Epithelial cell of proximal tubule (primary cell): Measurements from ENCODE around the gene GIT2. TPM values are rescaled to one million over a fixed set of nuclear protein-coding genes. Genes with fewer than 3 reads are reported as not detected.
A peak's percentile ranks its signal among the peaks of the same experiment; 100 is the strongest.

Experiments
- DNase-seq: peaks from one replicate; pipeline ENCODE4 v3.0.0-alpha.2; 2011; ENCODE audit warnings: low read depth
- H3K4me3 ChIP-seq: 2 replicates; pipeline ENCODE4 v1.5.1; 2011; ENCODE audit warnings: low read depth, mild to moderate bottlenecking, low read length
- total RNA-seq: library from RNA; depleted of rRNA; stranded (reverse); fragments of >200 nt; gene quantifications from 2 replicates; pipeline ENCODE4 v1.2.3, GENCODE V29; 2015
- TF ChIP-seq, protein P1 (sequence below): conservative IDR thresholded peaks from 2 replicates; pipeline ENCODE4 v1.5.1; 2012; ENCODE audit warnings: low read depth, mild to moderate bottlenecking, low read length

Gene GIT2
- total RNA-seq, 1 donor from 2014 or later: 20.1 TPM

GRCh38 chr12:109880043-109880931, 115.9 kb downstream of the GIT2 start, which contains the start of gene GLTP:
Gene GLTP (minus strand): TSS chr12:109880541. CDS start chr12:109880374, 167 bp downstream.
- DNase-seq: no peak
- H3K4me3 ChIP-seq: peak within 1 kb of the TSS; percentile 73
- TF ChIP-seq, protein P1, sequence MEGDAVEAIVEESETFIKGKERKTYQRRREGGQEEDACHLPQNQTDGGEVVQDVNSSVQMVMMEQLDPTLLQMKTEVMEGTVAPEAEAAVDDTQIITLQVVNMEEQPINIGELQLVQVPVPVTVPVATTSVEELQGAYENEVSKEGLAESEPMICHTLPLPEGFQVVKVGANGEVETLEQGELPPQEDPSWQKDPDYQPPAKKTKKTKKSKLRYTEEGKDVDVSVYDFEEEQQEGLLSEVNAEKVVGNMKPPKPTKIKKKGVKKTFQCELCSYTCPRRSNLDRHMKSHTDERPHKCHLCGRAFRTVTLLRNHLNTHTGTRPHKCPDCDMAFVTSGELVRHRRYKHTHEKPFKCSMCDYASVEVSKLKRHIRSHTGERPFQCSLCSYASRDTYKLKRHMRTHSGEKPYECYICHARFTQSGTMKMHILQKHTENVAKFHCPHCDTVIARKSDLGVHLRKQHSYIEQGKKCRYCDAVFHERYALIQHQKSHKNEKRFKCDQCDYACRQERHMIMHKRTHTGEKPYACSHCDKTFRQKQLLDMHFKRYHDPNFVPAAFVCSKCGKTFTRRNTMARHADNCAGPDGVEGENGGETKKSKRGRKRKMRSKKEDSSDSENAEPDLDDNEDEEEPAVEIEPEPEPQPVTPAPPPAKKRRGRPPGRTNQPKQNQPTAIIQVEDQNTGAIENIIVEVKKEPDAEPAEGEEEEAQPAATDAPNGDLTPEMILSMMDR: peak; percentile 23

Other genes starting within 250 kb of the GIT2 start
- 1.4 and 2.2 TPM in 2 replicates for gene TRPV4, start 163.0 kb downstream of the GIT2 start, total RNA-seq
- gene GLTP, start 115.8 kb downstream of the GIT2 start, total RNA-seq: 35.1 and 43.5 TPM in 2 replicates
- gene TCHP, start 96.1 kb downstream of the GIT2 start, total RNA-seq: 20.0 and 37.5 TPM in 2 replicates
- 43.8 and 96.1 TPM in 2 replicates for gene ANKRD13A, start 3.1 kb upstream of the GIT2 start, total RNA-seq
- 7.1 and 12.6 TPM in 2 replicates for gene C12orf76, start 52.2 kb upstream of the GIT2 start, total RNA-seq
- 5.8 and 10.7 TPM in 2 replicates for gene IFT81, start 128.0 kb upstream of the GIT2 start, total RNA-seq